HG03521 (cell line): ENCODE results near the gene ACBD3.

Source experiments
- ATAC-seq: cut with Tn5 transposase; IDR thresholded peaks from one replicate; pipeline ENCODE4 v1.9.1; 2021; ENCODE audit warnings: mild to moderate bottlenecking, moderate library complexity; ENCODE audit not compliant: unreplicated experiment

ACBD3 gene

DNA sequence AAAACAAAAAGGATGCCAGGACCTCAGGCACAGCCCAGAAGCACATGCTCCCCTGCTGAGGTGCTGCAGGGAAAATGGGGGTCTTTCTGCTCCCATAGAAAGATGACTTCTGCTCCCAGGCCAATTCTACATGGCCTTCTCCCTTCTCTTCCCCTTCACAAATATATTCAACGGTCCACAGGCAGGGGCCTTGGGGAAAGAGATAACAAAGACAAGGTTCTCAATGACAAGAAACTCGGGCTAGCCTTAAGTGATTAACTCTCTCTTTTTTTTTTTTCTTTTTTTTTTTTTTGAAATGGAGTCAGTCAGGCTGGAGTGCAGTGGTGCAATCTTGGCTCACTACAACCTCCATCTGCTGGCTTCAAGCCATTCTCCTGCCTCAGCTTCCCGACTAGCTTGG, 69.9 kb downstream of the ACBD3 start:
- no peak for ATAC-seq

GRCh38 chr1:226112626-226113025, 73.9 kb downstream of the ACBD3 start:
- ATAC-seq: no peak

- ATAC-seq: no peak
Observed at GRCh38 chr1:226111883-226112261, 74.7 kb downstream of the ACBD3 start.

- no peak for ATAC-seq
Observed at GRCh38 chr1:226111098-226111882, 75.3 kb downstream of the ACBD3 start.

DNA sequence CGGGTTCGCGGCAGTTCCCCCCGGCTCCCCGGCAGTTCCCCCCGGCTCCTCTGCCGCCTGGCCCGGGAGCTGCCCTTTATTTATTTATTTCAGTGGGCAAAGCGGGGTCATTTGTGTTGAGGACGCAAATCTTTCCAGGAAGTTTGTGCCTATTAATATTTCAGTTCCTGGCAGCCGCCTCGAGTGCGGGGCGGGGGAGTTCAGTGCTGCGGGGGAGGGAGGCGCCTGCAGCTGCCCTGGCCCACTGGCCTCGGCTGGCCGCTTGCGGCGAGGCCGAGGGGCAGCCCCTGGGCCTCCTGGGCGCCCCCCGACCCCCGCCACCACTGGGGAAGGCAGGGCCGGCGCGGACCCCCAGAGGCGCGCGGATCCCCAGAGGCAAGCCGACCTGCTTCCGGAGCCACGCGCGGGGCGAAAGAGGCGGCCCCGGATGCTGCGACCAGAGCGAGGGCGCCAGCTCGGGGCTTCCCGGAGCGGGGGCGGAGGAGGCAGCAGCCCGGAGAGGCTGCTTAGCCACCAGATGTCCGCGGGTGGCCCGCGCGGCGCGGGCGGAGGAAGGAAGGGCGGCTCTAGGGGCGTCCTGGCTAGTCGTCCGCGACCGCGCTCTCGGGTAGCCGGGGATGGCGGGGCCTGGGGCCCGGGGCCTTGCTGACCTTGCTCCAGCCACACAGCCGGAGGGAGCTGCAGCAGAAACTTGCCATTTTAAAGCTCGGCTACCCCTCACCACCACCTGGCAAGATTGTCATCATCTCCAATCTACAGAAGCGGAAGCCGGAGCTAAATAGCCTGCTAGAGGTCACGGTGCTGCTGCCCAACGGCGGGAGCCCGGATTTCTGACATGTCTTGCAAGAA, 76.1 kb downstream of the ACBD3 start:
- peak; percentile 78 for ATAC-seq

DNA sequence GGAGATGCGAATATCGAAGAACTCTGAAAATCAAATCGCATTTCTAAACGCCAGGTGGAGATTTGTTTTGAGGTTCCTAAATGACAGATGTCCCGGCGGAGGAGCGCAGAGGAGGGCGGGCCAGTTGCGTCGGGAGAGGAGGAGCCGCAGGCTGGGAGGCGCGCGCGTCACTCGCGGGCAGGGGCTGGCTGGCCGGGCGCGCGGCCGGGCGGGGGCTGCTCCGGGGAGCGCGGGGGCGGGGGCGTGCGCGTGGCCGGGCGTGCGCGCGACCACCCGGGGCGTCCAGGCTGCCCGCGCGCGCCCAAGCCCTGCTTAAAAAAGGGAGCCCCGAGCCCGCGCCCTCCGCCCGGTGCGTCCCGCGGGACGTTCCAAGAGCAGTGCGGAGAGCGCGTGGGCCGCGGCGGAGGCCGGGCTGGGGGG, 76.7 kb downstream of the ACBD3 start:
- peak; percentile 65 for ATAC-seq

DNA sequence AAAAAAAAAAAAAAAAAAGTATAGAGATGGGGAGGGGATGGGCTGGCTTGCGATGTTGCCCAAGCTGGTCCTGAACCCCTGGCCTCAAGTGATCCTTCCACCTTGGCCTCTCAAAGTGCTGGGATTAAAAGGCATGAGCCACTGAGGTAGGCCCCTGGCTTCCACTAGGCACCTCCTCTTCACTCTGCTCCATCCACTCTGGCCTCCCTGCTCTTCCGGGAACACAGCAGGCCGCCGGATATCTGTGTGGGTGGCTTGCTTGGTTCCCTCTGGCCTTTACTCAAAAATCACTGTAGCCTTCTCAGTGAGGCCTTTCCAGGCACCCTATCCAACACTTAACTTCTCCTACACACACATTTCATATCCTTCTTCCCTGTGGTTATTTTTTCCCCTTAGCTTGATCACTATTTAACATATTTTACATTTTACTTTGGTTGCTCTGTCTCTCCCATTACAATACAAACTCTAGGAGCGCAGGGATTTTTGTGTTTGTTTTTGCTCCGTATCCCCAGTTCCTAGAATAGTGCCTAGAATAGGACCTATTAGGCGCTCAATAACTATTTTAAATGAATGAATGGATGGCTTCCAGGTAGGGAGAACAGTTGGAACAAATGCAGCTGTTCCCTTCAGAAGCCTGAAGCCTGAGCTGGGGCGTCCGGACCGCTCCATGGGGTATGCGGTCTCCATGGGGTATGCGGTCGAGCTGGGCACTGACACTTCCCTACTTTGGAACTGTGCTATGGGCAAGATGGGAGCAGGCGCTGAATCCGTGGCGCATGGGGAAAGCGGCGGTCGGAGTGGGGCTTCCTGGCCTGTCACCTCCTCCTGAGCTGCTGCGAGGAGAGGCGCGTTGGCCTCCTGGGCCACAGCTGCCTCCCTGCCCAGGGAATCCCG, 77.4 kb downstream of the ACBD3 start:
- ATAC-seq: peak; percentile 3

DNA sequence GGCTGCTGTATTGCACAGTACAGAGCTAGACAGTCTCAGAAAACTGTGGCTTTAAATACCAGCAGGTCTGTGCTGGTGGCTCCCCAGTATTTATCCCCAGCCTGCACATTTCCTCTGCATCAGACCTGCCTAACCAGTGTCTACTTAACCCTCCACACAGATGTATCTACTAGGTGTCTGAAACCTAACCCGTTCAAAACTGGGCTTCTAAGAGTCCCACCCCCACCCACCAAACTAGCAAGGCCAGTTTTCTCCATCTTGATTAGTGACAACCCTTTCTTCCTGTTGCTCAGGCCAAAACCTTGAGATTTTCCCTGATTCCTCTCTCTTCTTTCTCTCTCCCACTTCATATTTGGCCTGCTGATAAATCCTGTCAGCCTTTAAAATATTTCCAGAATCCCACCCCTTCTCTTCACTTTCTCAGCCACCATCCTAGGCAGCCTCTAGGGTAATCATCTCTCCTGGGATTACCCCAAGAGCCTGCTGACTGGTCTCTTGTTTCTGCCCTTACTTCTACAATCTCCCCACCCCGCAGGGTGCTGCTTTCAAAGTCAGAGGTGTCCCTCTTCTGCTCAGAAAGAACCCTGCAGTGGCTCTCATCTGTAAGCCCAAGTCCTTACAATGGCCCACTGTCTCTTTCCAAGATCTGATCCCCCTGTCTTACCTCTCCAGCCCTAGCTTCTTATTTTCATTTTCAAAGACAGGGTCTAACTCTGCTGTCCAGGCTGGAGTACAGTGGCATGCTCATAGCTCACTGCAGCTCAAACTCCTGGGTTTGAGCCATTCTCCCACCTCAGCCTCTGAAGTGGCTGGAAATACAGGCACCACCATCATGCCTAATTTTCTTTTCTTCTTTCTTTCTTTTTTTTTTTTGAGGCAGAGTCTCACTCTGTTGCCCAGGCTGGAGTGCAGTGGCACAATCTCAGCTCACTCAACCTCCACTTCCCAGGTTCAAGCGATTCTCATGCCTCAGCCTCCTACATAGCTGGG, 78.8 kb downstream of the ACBD3 start:
- ATAC-seq: no peak

DNA sequence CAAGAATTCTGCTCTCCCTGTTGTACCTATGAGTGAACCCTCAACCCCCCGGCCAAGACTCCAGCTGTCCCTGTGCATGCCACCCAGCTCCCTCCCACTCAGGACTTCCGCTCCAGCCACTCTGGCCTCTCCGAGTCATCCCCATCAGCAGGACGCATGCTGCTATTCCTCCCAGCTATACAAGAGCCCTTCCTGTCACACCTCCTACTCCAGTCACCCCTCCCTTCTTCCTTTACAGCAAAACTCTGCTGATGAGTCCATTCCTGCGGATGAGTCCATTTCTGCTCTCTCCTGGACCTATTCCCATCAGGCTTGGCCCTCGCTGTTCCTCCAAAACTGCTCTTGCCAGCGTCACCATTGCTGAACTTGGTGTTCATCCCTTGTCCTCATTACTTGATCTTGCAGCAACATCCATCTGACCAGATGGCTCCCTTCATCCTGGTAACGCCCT, 81.8 kb downstream of the ACBD3 start:
- no peak for ATAC-seq

DNA sequence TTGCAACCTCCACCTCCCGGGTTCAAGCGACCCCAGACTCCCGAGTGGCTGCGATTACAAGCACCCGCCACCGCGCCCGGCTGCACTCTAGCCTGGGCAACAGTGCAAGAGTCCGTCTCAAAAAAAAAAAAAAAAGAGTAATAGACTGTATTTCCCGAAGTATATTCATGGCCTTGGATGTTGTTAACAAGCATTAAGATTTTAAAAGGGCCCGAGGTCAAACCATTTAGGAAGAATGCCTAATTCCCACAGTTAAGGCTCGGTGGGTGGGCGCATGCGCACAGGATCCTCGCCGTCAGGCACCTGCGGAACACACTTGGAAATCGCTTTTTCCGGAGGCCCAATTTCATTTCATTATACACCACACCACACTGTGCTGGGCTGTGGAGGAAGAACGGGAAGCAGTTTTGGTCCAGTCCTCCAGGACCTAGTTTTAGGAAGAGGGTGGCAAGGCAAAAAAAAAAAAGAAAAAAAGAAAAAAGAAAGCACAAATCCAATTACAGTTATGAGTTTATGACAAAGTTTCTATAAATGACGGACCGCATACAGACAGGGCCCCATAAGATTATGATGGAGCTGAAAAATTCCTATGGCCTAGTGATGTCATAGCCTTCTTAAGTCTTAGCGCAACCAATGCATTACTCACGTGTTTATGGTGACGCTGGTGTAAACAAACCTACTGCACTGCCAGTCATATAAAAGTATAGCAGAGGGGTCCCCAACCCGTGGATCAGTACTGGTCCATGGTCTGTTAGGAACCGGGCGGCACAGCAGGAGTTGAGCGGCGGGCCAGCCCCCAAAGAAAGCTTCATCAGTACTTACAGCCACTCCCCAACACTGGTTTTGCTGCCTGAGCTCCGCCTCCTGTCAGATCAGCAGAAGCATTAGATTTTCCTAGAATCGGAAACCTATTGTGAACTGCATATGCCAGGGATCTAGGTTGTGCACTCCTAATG, 85.8 kb downstream of the ACBD3 start:
- no peak for ATAC-seq

DNA sequence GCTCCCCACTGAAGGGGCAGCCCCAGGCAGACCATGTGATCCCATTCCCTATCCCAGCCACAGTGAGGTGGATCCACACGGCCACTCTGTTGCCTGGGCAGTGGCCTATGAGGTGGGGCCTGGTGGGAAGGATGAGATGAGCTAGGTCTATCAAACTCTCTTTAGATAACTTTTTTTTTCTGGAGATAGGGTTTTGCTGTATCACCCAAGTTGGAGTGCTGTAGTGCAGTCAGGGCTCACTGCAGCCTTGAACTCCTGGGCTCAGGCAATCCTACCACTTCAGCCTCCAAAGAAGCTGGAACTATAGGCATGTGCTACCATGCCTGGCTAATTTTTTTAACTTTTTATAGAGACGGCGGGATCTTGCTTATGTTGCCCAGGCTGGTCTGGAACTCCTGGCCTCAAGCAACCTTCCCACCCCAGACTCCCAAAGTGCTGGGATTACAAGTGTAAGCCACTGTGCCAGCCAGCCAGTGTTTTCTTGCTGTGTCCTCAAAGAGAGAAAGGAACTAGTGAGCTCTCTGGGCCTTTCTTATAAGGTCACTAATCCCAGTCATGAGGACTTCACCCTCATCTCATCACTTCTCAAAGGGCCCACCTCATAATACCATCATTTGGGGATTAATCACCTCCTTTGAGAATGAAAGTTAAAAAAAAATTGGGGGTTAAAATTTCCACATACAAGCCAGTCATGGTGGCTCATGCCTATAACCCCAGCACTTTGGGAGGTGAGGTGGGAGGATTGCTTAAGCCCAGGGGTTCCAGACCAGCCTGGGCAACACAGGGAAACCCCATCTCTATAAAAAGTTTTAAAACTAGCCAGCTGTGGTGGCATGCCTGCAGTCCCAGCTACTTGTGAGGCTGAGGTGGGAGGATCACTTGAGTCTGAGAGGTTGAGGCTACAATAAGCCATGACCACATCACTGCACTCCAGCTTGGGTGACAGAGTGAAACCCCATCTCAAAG, 87.4 kb downstream of the ACBD3 start:
- no peak for ATAC-seq

GRCh38 chr1:226097866-226098625, 88.5 kb downstream of the ACBD3 start:
- ATAC-seq: no peak

- no peak for ATAC-seq
Observed at GRCh38 chr1:226095286-226095685, 91.3 kb downstream of the ACBD3 start.
